Lung (tissue), 12 donors: ENCODE data around the gene ACBD6. TPM values are rescaled to one million over a fixed set of nuclear protein-coding genes. Genes with fewer than 3 reads are reported as not detected.
"Not testable (repeated sequence)": the region's sequence is repeated elsewhere in the genome, so short reads cannot be mapped to it uniquely, and the experiment has no call there.

ENCODE experiments used
- ATAC-seq: fragments of 200-7000 bp; cut with Tn5 transposase; one replicate; pipeline ENCODE4 v1.9.1; 2020; ENCODE audit warnings: moderate number of reproducible peaks; ENCODE audit not compliant: insufficient read depth, low FRiP score
- DNase-seq, 3 donors: peaks; one replicate each; pipeline ENCODE4 v3.0.0-alpha.2; 2013 to 2017
- H3K27ac ChIP-seq, 2 donors: one replicate each; pipeline ENCODE4 v1.5.1; 2013; ENCODE audit warnings: mild to moderate bottlenecking in 2 of 2, moderate library complexity in 2 of 2, control low read depth in 1 of 2, inconsistent platforms in 1 of 2, low read depth in 1 of 2, low read length in 1 of 2
- H3K27me3 ChIP-seq, 3 donors: one replicate each; pipeline ENCODE4 v1.5.1; 2013; ENCODE audit warnings: low read length in 2 of 3; ENCODE audit not compliant: control insufficient read depth in 3 of 3, insufficient read depth in 3 of 3
- H3K36me3 ChIP-seq, 4 donors: one replicate each; pipeline ENCODE4 v1.5.1; 2013; ENCODE audit warnings: low read length in 4 of 4, mild to moderate bottlenecking in 1 of 4, moderate library complexity in 1 of 4; ENCODE audit not compliant: control insufficient read depth in 4 of 4, insufficient read depth in 4 of 4
- H3K4me1 ChIP-seq, 5 donors: one replicate each; pipeline ENCODE4 v1.5.1; 2013; ENCODE audit warnings: low read length in 5 of 5, mild to moderate bottlenecking in 2 of 5, moderate library complexity in 1 of 5; ENCODE audit not compliant: control insufficient read depth in 5 of 5, insufficient read depth in 5 of 5
- H3K4me3 ChIP-seq: one replicate; pipeline ENCODE4 v1.5.1; 2013; ENCODE audit warnings: mild to moderate bottlenecking, control low read depth, moderate library complexity
- H3K9ac ChIP-seq, 2 donors: one replicate each; pipeline ENCODE4 v1.5.1; 2013; ENCODE audit warnings: low read length in 2 of 2, control low read depth in 1 of 2; ENCODE audit not compliant: insufficient read depth in 1 of 2
- H3K9me3 ChIP-seq, 4 donors: one replicate each; pipeline ENCODE4 v1.5.1; 2013; ENCODE audit warnings: low read length in 3 of 4, mild to moderate bottlenecking in 1 of 4, moderate library complexity in 1 of 4; ENCODE audit not compliant: control insufficient read depth in 4 of 4, insufficient read depth in 3 of 4
- WGBS, 2 donors: extraction: QIAGEN DNeasy Blood & Tissue Kit; methylation state at CpG; one replicate each; pipeline ENCODE4 v1.1.7; 2013; 5-methylcytosine and 5-hydroxymethylcytosine counted together
- polyA plus RNA-seq, 2 donors: library from polyadenylated mRNA; stranded (reverse); fragments of 200-250 nt; gene quantifications; one replicate each; pipeline ENCODE4 v1.2.1, GENCODE V29; 2013
- total RNA-seq, 2 donors: library from RNA; depleted of rRNA in 1 of 2; stranded (reverse); fragments of >200 nt in 1 of 2; gene quantifications; one replicate each; pipeline ENCODE4 v1.2.1, GENCODE V29; 2014 to 2021
- TF ChIP-seq, protein P1 (sequence below): IDR thresholded peaks from 2 replicates; pipeline ENCODE4 v1.5.1; 2012; ENCODE audit warnings: mild to moderate bottlenecking; ENCODE audit errors: control extremely low read depth, extremely low read depth
- donor health status: control.
- donor health status: control.
- donor health status: Bipolar disorder and iron deficiency.
- donor health status: healthy.
- donor health status: DM: yes; HTN: yes; CAD: no.

ACBD6 gene
- total and polyA plus RNA-seq, 4 donors = 28.1 to 53.3 (median 41.1) TPM

DNA sequence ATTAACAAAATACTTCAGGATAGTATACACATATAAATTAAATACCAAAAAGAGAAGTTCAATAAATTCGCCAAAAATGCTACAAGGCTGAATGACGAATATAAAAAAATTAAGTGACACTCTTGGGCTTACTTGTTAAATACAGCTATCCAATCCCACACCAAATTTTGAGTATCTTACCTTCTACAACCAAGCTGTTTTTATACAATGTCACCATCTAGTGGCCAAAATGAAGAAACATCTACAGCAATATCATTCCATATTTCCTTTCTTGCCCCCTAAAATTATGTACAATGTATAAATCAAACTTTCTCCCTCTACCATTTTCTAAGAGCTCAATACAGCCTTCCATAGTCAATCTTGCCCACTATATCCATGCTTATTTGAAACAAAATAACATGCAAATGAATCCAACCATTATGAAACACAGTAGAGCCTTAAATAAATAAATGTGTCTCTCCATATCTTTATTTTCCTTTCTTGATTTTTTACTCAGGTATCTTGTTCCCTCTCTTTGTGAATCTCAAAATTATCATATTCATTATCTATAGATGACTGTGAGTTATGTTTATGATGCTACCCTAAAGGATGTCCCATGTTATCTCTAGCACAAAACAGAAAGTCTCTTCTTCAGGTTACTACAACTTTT lies 86.3 kb downstream of the ACBD6 start:
- Histone ChIP-seq H3K4me1 (no peaks in the 10 kb centered on the region), H3K9ac (no peak overlapping the region), H3K27ac (no peak overlapping the region), H3K4me3 (no peak overlapping the region), H3K9me3 (peaks cover 0 to 3% (median 0%) of the 10 kb centered on the region in 4 donors), H3K27me3 (no peaks in the 10 kb centered on the region), H3K36me3 (peaks cover 2 to 10% (median 6%) of the 10 kb centered on the region in 4 donors)
- ATAC-seq (no peak), DNase-seq (peak in 2 of 3 donors; percentile 27 to 54)
- TF ChIP-seq, protein P1, sequence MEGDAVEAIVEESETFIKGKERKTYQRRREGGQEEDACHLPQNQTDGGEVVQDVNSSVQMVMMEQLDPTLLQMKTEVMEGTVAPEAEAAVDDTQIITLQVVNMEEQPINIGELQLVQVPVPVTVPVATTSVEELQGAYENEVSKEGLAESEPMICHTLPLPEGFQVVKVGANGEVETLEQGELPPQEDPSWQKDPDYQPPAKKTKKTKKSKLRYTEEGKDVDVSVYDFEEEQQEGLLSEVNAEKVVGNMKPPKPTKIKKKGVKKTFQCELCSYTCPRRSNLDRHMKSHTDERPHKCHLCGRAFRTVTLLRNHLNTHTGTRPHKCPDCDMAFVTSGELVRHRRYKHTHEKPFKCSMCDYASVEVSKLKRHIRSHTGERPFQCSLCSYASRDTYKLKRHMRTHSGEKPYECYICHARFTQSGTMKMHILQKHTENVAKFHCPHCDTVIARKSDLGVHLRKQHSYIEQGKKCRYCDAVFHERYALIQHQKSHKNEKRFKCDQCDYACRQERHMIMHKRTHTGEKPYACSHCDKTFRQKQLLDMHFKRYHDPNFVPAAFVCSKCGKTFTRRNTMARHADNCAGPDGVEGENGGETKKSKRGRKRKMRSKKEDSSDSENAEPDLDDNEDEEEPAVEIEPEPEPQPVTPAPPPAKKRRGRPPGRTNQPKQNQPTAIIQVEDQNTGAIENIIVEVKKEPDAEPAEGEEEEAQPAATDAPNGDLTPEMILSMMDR = peak; percentile 48
- WGBS, 2 donors = 82 to 88% methylated on average over 2 of the region's 2 CpGs

DNA sequence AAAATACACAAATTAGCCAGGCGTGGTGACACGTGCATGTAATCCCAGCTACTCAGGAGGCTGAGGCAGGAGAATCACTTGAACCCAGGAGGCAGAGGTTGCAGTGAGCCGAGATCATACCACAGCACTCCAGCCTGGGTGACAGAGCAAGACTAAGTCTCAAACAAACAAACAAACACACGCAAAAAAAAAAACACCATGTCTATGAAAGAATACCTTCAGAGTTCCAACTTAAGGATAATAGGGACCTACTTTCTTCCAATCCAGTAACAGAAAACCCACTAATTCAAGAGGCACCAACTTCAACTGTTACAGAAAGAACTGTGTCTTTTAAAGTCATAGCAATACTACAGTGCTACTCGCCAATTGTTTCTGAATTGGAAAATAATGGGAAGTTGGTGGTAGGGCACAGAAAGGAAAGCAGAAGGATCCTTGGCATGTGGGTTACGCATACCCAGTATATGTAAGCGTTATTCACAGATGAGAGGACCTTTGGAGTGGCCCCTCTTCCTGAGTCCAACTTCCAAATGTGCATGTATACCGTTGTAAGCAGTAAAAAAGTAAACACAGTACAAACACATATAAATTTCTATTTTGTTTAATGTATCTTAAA lies 87.0 kb downstream of the ACBD6 start:
- TF ChIP-seq, protein P1 = no peak
- H3K9ac ChIP-seq = no peak overlapping the region
- no peak overlapping the region for H3K27ac ChIP-seq
- ATAC-seq (no peak), DNase-seq (no peak)
- 89 to 95% methylated on average over 8 of the region's 8 CpGs for WGBS, 2 donors
- peaks cover 2 to 10% (median 6%) of the 10 kb centered on the region in 4 donors for H3K36me3 ChIP-seq
- no peak overlapping the region for H3K4me3 ChIP-seq
- no peaks in the 10 kb centered on the region for H3K27me3 ChIP-seq
- peaks cover 0 to 3% (median under 1%) of the 10 kb centered on the region in 4 donors for H3K9me3 ChIP-seq
- H3K4me1 ChIP-seq = no peaks in the 10 kb centered on the region

DNA sequence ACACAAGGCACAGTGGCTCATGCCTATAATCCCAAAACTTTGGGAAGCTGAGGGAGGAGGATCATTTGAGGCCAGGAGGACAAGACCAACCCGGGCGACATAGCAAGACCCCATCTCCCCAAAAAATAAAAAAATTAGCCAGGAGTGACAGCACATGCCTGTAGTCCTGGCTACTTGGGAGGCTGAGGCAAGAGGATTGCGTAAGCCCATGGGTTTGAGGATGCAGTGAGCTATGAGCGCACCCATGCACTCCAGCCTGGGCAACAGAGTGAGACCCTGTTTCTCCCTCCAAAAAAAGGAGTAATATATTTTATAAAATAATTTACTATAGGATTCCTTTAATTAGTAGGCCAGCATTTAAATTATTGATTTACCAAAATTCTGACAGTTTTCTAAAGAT lies 89.8 kb downstream of the ACBD6 start:
- H3K27ac ChIP-seq = no peak overlapping the region
- peaks cover 0 to 10% (median 8%) of the 10 kb centered on the region in 4 donors for H3K36me3 ChIP-seq
- no peaks in the 10 kb centered on the region for H3K27me3 ChIP-seq
- H3K4me1 ChIP-seq = no peaks in the 10 kb centered on the region
- ATAC-seq = no peak
- H3K9me3 ChIP-seq = peaks cover 0 to 3% (median 1%) of the 10 kb centered on the region in 4 donors
- H3K9ac ChIP-seq = no peak overlapping the region
- H3K4me3 ChIP-seq = no peak overlapping the region
- WGBS, 2 donors = 97% methylated on average over 4 of the region's 4 CpGs
- TF ChIP-seq, protein P1 = no peak
- no peak for DNase-seq

GRCh38 chr1:180408128-180408527 lies 94.2 kb downstream of the ACBD6 start:
- H3K4me3 ChIP-seq, H3K27ac ChIP-seq, H3K9ac ChIP-seq, H3K4me1 ChIP-seq, DNase-seq, H3K36me3 ChIP-seq, H3K9me3 ChIP-seq, H3K27me3 ChIP-seq, ATAC-seq: not testable (repeated sequence)
- 83% methylated on average over 1 of the region's 1 CpG; no CpG with 5 or more reads in 1 of the 2 donors for WGBS, 2 donors
